Body of pancreas (tissue), 4 donors: ENCODE data around the gene DTHD1.

Source experiments
- POLR2A ChIP-seq, 3 donors: fragments of 450-650 bp; IDR thresholded peaks; one replicate each; pipeline ENCODE4 v1.6.1; 2016; ENCODE audit warnings: antibody characterized with exemption in 3 of 3, mild to moderate bottlenecking in 2 of 3
- TF ChIP-seq, protein P1 (sequence below), 7 experiments: fragments of 450-650 bp in 4 of 7; fragments of 200-600 bp in 3 of 7; sonication (generic) in 3 of 7; IDR thresholded peaks; one replicate each; pipeline ENCODE4 v1.5.1; 2016 to 2019; ENCODE audit warnings: antibody characterized with exemption in 7 of 7

DNA sequence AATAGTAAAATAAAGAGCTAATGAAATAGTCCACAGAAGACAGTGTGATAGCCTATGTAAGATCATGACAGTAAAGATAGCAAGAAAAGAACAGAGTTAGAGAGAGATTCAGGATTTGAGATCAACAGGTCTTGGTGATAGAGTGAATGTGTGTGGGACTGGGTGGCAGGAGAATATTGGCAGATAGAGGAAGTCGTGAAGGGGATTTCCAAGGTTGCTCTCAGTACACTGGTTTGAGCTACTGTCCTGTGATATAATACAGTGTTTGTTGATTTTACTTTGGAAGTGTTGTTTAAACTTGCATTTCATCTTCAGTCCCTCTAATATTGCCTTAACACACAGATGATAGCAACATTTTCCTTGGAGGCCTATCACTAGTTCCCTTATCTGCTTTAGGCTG is 44.1 kb downstream of the DTHD1 start:
- TF ChIP-seq, protein P1, sequence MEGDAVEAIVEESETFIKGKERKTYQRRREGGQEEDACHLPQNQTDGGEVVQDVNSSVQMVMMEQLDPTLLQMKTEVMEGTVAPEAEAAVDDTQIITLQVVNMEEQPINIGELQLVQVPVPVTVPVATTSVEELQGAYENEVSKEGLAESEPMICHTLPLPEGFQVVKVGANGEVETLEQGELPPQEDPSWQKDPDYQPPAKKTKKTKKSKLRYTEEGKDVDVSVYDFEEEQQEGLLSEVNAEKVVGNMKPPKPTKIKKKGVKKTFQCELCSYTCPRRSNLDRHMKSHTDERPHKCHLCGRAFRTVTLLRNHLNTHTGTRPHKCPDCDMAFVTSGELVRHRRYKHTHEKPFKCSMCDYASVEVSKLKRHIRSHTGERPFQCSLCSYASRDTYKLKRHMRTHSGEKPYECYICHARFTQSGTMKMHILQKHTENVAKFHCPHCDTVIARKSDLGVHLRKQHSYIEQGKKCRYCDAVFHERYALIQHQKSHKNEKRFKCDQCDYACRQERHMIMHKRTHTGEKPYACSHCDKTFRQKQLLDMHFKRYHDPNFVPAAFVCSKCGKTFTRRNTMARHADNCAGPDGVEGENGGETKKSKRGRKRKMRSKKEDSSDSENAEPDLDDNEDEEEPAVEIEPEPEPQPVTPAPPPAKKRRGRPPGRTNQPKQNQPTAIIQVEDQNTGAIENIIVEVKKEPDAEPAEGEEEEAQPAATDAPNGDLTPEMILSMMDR (IDR thresholded peaks at IDR 0.05): no peak
- no peak for TF ChIP-seq POLR2A (IDR thresholded peaks at IDR 0.05)
